ENCODE results near the gene PAK5. TPM values are rescaled to one million over a fixed set of nuclear protein-coding genes. Genes with fewer than 3 reads are reported as not detected.

PAK5 gene
- total RNA-seq, 1 experiment from 2014 or later = not detected

- TF ChIP-seq SP1 (IDR thresholded peaks at IDR 0.05; ENCODE audit: low read depth) = no peak
- TF ChIP-seq ZNF274 (IDR thresholded peaks at IDR 0.05; ENCODE audit: low read depth, low read length) = no peak
Measured at GRCh38 chr20:9573335-9574151, 265.3 kb downstream of the PAK5 start (continued).

- H3K27me3 ChIP-seq (ENCODE audit: insufficient read depth, low read length) = peaks cover 29% of the 10 kb centered on the region; the same call in 1 of the 2 replicates
- no peaks in the 10 kb centered on the region for H3K9me2 ChIP-seq (ENCODE audit: insufficient read depth)
- H3K4me2 ChIP-seq (ENCODE audit: low read length) = no peak overlapping the region
- intact Hi-C loops (cut with micrococcal nuclease) = no loop called here
- DNase-seq (ENCODE audit: low read depth, low spot score) (no peak), ATAC-seq (no peak)
- no peaks in the 10 kb centered on the region for H3K79me2 ChIP-seq (ENCODE audit: insufficient read depth, low read length)
- no peak overlapping the region for H3K9ac ChIP-seq (ENCODE audit: low read length)
- no peaks in the 10 kb centered on the region for H3K9me3 ChIP-seq (ENCODE audit: control insufficient read depth in 1 of 2, insufficient read depth in 1 of 2, low read depth in 1 of 2, low read length in 2 of 2)
- no peaks in the 10 kb centered on the region for H3K36me3 ChIP-seq (ENCODE audit: control insufficient read depth in 1 of 2, insufficient read depth in 2 of 2, low read length in 2 of 2)
- H4K20me1 ChIP-seq (ENCODE audit: insufficient read depth) = no peaks in the 10 kb centered on the region
- no TSS peak for BruUV-seq (replicated peaks)
- POLR2A ChIA-PET = no interaction called here
- no peak overlapping the region for H2AFZ ChIP-seq (ENCODE audit: low read depth, low read length, poor library complexity, severe bottlenecking)
- TF ChIP-seq RAD21 (IDR thresholded peaks at IDR 0.05; ENCODE audit: low read depth) (no peak), SRF (IDR thresholded peaks at IDR 0.05; ENCODE audit: low read depth) (no peak), SP1 (IDR thresholded peaks at IDR 0.05; ENCODE audit: low read depth) (no peak), ZBTB33 (IDR thresholded peaks at IDR 0.05; ENCODE audit: extremely low read depth, insufficient replicate concordance, low read length) (no peak), EZH2phosphoT487 (IDR thresholded peaks at IDR 0.05; ENCODE audit: borderline replicate concordance) (no peak), POLR2A (IDR thresholded peaks at IDR 0.05; ENCODE audit: borderline replicate concordance, extremely low read depth, insufficient read depth, insufficient read length) (no peak), FOSL1 (IDR thresholded peaks at IDR 0.05; ENCODE audit: low read depth) (no peak), ZNF274 (IDR thresholded peaks at IDR 0.05; ENCODE audit: low read depth, low read length) (no peak), ZFX (IDR thresholded peaks at IDR 0.05) (no peak), JUND (IDR thresholded peaks at IDR 0.05) (no peak)
- H3K4me3 ChIP-seq (replicated peaks in 1 of 2; ENCODE audit: low read depth in 1 of 2, low read length in 2 of 2) = no peak overlapping the region
- CTCF ChIA-PET = no interaction called here
- no peaks in the 10 kb centered on the region for H3K4me1 ChIP-seq (ENCODE audit: control insufficient read depth in 1 of 2, insufficient read depth in 2 of 2, low read length in 2 of 2)
- RAD21 ChIA-PET (ENCODE audit: low non-redundant PET in 1 of 2, low total read pairs in 2 of 2, uncharacterized antibody in 2 of 2, unreplicated experiment in 2 of 2) = no interaction called here
- no peak overlapping the region for H3K27ac ChIP-seq (ENCODE audit: low read depth, low read length)
Measured at GRCh38 chr20:9572670-9573069, 266.2 kb downstream of the PAK5 start.
